Fibroblast of villous mesenchyme (primary cell): ENCODE measurements around the gene BRD3. TPM values are rescaled to one million over a fixed set of nuclear protein-coding genes. Genes with fewer than 3 reads are reported as not detected.

Experiments used
- DNase-seq: peaks from one replicate; pipeline ENCODE4 v3.0.0-alpha.2; 2010; ENCODE audit warnings: low read depth
- H3K4me3 ChIP-seq: 2 replicates; pipeline ENCODE4 v1.5.1; 2011; ENCODE audit warnings: low read depth, mild to moderate bottlenecking, low read length
- total RNA-seq: library from RNA; depleted of rRNA; stranded (reverse); fragments of >200 nt; gene quantifications from 2 replicates; pipeline ENCODE4 v1.2.3, GENCODE V29; 2012
- TF ChIP-seq, protein P1 (sequence below): IDR thresholded peaks from 2 replicates; pipeline ENCODE4 v1.5.1; 2012; ENCODE audit warnings: low read depth, mild to moderate bottlenecking, low read length; ENCODE audit not compliant: insufficient read depth

Gene BRD3
- total RNA-seq, 1 donor: 5.2 TPM

DNA sequence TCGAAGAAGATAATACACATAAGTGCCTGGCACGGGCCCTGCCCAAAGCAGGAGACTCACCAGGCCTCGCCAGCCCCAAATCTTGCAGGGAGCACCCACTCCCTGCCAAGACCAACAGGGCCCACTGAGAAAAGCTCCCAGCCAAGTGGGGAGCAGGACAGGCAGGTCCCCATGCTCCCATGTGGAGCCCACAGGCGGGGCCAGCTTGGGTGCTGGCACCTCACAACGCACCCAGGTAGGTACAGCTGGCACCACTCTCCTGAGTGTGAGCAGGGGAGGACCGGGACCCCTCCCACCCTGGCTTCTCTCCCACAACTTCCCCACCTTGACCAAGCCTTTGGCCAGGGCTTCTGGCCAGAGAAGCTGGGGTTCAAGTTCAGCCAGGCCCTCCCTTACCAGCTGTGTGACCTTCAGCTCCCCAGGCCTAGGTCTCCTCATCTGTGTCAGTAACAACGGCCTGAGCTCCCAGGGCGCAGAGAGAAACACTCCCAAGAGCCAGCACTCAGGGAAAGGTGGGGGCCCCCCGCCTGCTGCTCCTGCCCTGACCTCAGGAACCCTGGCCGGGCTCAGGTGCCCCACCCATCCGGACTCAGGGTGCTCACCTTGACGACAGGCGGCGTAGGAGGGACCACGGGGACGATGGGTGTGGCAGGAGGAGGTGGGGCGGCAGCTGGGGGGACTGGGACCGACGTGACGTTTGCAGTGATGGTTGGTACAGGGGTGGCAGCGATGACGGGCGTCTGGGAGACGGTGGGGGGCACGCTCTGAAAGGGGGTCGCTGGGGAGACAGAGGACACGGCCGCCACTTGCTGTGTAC is 17.8 kb downstream of the BRD3 start:
- DNase-seq: no peak
- TF ChIP-seq, protein P1, sequence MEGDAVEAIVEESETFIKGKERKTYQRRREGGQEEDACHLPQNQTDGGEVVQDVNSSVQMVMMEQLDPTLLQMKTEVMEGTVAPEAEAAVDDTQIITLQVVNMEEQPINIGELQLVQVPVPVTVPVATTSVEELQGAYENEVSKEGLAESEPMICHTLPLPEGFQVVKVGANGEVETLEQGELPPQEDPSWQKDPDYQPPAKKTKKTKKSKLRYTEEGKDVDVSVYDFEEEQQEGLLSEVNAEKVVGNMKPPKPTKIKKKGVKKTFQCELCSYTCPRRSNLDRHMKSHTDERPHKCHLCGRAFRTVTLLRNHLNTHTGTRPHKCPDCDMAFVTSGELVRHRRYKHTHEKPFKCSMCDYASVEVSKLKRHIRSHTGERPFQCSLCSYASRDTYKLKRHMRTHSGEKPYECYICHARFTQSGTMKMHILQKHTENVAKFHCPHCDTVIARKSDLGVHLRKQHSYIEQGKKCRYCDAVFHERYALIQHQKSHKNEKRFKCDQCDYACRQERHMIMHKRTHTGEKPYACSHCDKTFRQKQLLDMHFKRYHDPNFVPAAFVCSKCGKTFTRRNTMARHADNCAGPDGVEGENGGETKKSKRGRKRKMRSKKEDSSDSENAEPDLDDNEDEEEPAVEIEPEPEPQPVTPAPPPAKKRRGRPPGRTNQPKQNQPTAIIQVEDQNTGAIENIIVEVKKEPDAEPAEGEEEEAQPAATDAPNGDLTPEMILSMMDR: no peak

DNA sequence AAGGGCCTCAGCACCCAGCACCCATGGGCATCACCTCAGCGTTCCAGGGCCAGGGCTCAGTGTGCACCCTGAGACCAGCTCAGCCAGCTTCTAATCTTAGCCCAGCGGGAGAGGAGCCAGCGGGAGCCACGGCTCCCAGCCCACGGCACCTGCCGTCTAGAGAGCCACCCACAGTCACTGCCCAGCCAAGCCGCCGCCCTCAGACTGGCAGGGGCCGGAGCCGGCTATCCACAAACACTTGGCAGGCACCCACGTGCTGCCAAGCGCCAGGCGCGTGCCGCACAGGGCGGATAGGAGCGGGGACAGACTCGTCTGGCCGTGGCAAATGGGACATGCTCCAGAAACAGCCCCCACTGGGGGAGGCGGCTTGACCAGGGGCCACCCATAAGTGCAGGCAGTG is 18.6 kb downstream of the BRD3 start:
- no peak for DNase-seq
- TF ChIP-seq, protein P1: no peak
- no peak overlapping the region for H3K4me3 ChIP-seq

More for the DNA sequence above, 17.8 kb downstream of the BRD3 start:
- no peak overlapping the region for H3K4me3 ChIP-seq

DNA sequence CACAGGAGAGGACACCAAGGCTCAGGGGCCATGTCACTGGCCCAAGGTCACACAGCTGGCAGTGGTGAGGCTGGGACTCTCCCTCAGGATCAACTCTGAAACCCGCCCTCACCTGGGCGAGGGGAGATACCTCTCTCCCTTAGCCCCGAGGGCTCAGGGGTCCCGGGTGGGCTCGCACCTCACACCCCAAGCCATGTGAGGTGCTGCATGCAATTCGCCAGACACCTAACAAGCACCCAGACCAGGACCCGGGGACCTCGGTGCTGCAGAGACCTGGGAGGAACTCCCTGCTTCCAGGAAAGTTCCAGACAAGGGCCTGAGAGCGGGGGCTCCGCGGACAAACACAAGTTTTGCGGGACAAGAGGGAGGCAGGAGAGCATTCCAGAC is 19.3 kb downstream of the BRD3 start:
- TF ChIP-seq, protein P1: no peak
- no peak overlapping the region for H3K4me3 ChIP-seq
- no peak for DNase-seq

DNA sequence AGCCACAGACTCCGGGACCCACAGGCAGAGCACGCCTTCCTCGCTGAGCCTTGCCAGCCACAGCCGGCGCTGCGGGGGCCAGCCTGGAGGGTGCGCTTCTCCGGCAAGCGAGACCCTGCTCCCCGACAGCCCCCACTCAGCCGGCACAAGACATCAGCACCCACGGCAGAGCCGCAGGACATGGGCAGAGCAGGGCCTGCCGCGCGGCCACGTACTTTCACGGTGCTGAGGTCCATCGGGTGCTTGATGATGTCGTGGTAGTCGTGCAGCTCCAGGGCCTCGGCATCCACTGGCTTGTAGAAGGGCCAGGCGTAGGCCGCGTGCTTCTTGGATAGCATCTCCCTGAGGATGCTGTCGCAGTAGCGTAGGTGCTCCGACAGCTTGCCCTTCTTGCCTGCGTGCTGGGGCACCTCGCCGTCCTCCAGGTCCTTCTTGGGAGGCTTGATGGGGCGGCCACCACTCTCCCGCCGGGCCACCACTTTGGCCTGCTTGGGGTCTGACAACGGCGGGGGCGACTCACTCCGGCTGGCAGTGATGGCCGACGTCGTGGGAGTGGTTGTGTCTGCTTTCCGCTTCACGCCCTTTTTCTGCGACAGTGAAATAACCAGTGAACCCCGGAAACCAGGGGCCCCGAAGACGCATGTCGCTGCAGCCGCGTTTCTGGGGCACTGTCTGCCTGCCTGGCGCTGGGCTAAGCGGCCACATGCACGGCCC is 19.8 kb downstream of the BRD3 start:
- DNase-seq: no peak

GRCh38 chr9:134046894-134047681 is 20.7 kb downstream of the BRD3 start:
- TF ChIP-seq, protein P1: no peak
- H3K4me3 ChIP-seq: no peak overlapping the region
- DNase-seq: no peak

More for the DNA sequence above, 19.8 kb downstream of the BRD3 start:
- TF ChIP-seq, protein P1: no peak
- H3K4me3 ChIP-seq: no peak overlapping the region

- TF ChIP-seq, protein P1: no peak
- no peak for DNase-seq
- H3K4me3 ChIP-seq: no peak overlapping the region
These were observed 21.8 kb downstream of the BRD3 start for GRCh38 chr9:134045841-134046544.
